GM21786 (cell line): Measurements from ENCODE around the gene PRIMA1.

ENCODE experiments used
- ATAC-seq: cut with Tn5 transposase; IDR thresholded peaks from one replicate; pipeline ENCODE4 v1.9.1; 2021; ENCODE audit not compliant: unreplicated experiment

PRIMA1 gene

GRCh38 chr14:93797071-93797470 is 8.8 kb upstream of the PRIMA1 start:
- ATAC-seq: no peak

- ATAC-seq: no peak
Measured at GRCh38 chr14:93794756-93795155, 6.5 kb upstream of the PRIMA1 start.

DNA sequence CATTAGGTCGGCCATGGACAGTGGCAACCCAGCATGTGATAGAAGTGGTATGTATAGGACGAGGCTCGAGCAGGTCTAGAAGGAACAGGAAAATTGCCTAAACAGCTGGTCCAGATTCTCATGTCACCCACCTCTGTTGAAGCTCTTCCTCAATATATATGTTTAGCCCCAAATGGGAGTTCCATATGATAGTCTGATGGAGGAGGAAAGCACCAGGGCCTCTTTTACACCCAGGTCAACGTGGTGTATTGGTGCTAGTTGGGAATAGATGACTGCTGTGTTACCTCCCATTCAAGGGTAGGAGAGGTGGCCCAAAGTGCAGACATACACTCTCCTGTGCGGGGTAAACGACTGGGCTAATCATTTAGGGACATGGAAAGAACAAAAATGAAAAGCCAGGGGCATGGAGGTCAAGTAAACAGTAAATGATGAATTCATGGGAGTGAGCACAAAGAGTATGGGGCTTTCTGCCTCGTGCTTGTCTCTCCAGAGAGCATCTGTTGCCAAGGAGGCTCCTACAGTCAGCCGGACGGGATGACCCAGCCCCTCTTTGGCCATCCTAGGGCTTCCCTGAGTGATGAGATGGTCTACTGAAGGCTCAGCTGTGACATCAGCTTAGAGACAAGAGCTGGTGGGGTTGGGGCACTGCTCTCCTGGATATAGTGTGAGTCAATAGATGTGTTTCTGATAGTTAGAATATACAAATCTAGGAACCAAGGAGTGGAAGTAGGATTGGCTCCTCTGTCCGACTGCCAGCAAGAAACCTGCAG is 5.5 kb upstream of the PRIMA1 start:
- ATAC-seq: no peak

GRCh38 chr14:93792391-93792790 is 4.1 kb upstream of the PRIMA1 start:
- no peak for ATAC-seq

DNA sequence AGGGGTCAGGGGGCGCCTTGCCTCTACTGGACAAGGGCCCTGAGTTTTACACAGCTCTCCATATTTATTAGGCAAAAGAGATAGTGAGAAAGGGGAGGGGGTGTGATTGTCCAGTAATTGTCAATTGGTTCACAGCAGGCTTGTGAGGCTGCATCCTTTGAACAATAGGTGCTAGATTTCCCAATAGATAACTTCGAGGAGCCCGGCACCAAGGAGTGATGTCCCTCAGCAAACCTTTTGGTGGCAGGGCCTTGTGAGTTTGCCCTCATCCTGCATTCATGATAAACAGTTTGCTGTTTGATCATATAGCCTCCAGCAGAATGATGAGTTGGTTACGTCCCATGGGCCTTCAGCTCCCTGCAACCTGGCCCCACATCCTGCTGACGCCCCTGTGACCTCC is 2.7 kb upstream of the PRIMA1 start:
- ATAC-seq: no peak

DNA sequence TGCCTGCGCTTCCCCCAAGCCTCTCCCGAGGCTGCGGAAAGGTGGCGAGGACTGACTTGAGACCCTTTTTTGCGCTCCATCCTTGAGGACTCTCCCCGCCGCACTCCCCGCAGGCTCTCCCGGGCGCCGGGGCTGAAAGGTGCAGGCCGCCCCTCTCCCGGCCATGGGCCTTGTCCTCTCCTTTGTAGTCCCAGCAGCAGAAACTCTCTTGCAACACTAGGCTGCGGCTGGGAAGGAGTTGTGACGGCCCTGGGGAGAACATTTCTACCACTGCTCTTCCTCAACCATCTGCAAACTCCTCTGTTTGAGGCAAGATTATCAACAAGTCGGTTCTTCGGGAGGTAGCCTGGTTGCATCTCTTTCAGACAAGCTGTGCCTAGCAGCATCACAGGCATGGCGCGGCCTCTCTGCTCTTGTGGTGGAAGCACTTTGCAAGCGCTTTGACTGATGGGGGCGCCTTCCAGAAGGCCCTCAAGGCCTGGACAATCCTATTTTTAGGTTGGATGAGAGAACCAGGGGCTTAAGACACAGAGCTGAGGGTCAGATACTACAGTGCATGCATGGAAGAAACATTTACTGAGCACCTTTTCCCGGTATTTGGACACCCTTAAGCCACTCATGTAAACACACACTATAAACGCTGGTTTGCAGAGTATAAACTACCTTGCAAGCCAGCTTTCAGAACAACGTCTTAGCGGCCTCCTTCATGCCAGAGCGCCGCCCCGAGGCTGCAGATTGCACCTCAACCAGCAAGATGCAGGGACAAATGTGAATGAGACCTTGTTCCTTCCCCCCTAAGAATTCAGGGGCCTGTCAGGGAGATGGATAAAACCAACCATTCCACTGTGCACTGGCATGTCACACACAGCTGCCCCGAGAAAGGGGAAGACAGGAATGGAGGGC is 1.2 kb upstream of the PRIMA1 start:
- no peak for ATAC-seq

DNA sequence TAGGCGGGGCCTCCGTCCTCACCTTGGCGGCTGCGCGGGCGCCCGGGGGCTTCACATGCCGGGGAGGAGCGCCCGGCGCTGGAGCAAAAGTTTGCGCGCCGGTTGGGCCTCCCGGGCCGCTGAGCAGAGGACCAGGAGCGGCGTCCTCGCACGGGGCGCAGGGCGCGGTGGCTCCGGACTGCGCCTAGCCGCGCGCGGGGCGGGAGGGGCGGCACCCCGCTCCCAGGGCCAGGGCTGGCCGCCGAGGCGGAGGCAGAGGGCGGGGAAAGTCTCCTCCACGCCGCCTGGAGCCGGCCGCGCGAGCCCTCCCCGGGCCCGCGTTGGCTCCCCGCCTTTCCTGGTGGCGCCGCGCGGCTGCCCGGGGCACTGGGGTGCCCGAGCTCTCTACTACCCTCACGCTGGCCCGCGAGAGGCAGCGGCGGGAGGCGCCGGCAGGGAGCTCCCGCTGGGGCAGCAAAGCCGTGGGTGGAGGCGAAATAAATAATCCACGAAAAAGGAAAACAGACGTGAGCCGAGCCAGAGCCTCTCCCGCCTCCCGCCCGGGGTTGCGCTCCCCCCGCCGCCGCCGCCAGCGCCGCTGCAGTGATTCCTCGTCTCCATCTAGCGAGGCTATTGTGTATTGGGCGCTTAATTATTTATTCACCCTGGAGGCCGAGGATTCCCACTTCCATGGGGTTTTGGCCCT is 400 bp upstream of the PRIMA1 start:
- ATAC-seq: no peak

DNA sequence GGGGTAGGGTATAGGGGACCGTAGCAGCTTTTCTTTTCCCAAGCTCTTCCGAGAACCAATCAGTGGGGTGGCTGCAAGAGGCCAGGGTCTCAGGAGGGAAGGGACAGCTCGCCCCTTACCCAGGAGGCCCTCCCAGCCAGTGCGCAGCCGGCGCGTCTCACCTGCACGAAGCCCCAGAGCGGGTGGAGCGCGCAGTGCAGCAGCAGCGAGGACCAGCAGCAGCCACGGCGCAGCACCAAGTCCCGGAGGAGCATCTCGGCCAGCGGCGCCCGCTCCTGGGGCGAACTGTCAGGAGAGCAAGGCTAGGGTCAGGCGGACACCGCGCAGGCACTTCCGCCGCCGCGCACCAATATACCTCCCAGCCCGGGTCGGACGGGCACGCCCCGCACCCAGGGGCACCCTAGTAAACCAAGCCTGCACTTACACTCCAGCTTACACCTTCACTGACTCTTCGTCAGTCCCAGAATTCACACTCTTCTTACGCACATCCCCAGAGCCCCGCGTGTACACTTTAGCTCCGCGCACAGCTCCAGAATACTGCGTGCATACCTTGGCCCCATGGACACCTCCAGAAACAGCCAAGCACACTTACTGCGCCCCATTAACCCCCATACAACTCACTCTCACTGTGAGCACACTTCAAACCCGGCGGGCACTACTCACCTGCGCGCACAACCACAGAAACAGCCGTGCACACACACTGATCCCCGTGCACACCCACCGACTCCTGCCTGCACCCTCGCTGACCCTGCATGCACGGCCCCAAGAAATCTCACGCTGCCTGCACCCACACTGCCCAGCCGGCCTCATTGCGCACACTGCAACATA is 606 bp downstream of the PRIMA1 start:
- ATAC-seq: no peak

DNA sequence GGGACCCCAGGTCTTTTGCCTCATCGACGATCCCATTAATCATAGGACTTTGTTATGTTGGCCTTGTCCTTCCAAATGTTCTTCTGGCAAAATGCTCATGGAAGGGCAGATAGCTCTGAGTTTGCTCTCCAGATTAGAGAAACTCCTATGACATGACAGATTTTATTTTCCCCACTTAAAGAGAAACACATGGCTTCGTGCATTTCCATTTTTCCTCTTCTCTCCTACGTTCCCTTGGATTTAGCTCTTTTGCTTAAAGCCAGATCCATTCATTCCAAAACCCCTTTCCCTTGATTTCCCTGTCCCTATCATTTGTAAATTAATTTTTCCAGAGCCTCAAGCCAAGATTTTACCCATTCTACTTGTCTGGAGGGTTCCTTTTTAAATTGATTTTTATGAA is 2.9 kb downstream of the PRIMA1 start:
- no peak for ATAC-seq

DNA sequence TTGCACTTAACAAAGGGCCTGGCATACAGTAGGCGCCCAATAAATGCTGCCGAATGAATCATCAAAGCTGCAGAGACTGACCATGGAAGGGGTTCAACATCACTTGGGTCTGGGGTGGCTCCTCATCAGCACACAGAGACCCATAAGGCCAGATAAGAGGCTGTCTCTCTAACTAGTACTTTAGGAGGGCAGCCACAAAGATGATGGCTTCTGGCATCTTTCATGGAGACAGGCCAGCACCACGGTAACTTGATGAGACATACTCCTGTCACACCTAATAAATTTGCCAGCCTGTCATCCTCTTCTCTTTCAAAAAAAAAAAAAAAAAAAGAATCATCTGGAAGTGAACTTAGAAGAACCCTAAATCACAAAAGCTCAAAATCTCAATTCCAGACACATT is 3.4 kb downstream of the PRIMA1 start:
- no peak for ATAC-seq

DNA sequence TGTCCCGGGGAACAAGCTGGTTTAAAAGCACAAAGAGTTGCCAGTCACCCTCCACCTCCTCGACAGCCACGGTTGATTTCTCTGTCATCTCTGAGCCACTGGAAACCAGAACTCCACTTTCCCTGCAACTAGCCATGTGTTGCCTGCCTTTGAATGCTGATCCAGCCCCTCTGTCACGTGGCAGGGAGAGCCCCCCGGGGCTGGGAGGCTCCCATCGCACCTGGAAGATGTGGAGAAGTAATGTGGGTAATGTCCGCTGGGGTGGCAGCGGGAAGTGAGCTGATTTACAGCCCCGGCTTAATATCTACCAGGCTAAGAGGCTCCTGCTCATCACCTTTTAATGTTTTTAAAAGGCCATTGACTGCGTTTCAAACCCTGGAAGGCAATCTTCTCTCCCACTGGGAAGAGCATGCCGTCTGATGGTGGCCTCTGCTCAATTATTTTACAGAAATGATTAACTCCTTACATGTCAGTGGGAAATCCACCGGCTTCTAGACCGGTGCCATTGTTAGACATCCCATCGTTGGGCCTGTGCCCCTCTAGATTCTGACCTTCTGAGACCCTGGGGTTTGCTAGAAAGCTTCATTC is 7.4 kb downstream of the PRIMA1 start:
- ATAC-seq: no peak

DNA sequence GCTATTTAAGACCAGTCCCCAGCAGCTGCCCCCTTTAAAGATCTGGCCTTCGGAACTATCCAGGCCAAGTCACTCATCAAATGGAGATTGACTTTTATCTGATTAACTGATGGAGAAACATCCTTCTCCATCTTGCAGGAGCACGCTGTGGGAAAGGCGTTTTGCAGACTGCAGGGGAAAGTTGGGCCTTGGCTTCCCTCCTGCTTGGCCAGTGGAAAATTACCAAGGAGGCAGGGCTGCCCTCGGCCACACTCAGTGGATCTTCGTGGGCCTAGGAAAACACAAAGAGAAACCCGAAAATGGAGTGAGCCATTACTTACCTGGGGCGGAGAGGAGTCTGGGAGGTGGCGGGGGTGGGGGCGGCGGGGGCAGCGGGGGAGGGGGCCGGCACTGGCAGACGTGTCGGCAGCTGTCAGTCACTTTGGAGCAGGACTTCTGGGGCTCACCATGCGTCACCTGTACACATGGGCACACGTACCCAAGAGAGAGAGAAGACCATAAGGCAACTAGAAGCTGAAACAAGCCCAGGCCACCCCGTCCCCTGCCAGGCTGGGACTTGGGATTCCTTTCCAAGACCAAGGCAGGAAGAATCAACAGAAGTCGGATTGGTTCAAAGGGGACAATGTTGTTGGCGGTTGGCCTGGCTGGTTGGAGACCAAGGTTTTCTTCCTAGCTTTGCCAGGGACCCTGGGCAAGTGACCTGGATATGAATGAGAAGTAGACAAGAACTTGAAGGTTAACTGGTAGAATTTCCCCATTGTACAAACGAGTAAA is 9.2 kb downstream of the PRIMA1 start:
- ATAC-seq: no peak

DNA sequence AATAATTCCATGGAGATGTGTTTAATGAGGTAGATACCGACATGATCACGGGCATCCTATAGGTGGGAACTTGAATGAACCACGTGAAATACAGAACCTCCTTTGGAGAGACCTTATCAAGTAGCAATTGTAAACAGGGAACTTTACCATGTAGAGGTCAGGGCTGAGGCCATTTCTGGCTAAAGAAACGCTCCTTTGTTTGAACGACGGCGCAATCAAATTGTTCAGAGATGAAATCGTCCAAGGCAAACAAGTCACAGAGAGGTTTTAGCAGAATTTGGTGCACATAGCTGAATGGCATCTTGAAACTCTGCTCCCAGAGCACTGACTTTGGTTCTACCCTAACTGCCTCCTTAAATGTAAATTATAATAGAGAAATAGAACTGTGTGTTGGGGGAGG is 9.8 kb downstream of the PRIMA1 start:
- ATAC-seq: no peak

DNA sequence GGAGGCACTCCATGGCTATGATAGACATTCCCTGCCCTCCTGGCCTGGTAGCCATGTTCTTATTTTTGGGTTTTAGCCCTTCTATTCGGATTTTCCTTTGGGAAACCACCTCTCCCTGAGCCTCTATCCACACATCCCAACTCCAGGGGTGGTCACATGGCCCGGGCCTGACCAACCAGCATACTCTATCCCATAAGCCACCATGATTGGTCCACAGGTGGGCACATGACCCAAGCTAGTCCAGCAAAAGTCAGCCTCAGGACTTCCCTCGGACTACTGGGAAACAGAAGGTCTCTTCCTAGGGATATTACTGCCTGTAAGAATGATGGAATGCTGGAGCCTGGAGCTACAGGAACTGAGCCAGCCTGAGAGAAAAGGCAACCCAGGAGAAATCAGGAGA is 12.5 kb downstream of the PRIMA1 start:
- ATAC-seq: no peak

GRCh38 chr14:93775158-93775557 is 13.1 kb downstream of the PRIMA1 start:
- ATAC-seq: no peak

GRCh38 chr14:93772263-93772662 is 16.0 kb downstream of the PRIMA1 start:
- no peak for ATAC-seq

GRCh38 chr14:93765970-93766369 is 22.3 kb downstream of the PRIMA1 start:
- no peak for ATAC-seq

- no peak for ATAC-seq
Measured at GRCh38 chr14:93765155-93765554, 23.1 kb downstream of the PRIMA1 start.

GRCh38 chr14:93764211-93764659 is 24.1 kb downstream of the PRIMA1 start:
- no peak for ATAC-seq
